CD4-positive, alpha-beta T cell treated with Interferon alpha-2 for 1 hour (primary cell): ENCODE measurements around the gene RPL13.

Source experiments
- DNase-seq, 2 donors: peaks; one replicate each; pipeline ENCODE4 v3.0.0-alpha.2; 2020 to 2022

The RPL13 gene

GRCh38 chr16:89600427-89600826, 39.9 kb downstream of the RPL13 start:
- DNase-seq, result no peak

DNA sequence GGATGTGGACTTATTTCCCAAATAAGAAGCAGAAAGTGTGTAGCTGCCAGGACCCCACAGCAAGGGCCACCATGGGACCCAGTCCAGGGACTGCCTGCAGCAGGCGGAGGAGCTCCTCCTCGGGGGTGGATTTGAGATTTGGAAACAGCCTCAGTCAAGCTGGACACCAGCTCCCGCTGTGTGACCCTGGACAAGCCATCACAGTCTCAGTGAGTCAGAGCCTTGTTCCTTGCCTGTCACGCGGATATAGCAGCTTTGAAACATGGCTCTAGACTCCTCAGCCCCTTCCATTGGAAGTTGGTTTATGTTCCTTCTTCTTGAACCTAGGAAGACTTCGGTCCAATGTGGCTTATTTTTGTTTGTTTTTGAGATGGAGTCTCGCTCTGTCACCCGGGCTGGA, 40.5 kb downstream of the RPL13 start:
- no peak for DNase-seq

- DNase-seq, result no peak
These were observed 41.4 kb downstream of the RPL13 start for GRCh38 chr16:89601906-89602272.

DNA sequence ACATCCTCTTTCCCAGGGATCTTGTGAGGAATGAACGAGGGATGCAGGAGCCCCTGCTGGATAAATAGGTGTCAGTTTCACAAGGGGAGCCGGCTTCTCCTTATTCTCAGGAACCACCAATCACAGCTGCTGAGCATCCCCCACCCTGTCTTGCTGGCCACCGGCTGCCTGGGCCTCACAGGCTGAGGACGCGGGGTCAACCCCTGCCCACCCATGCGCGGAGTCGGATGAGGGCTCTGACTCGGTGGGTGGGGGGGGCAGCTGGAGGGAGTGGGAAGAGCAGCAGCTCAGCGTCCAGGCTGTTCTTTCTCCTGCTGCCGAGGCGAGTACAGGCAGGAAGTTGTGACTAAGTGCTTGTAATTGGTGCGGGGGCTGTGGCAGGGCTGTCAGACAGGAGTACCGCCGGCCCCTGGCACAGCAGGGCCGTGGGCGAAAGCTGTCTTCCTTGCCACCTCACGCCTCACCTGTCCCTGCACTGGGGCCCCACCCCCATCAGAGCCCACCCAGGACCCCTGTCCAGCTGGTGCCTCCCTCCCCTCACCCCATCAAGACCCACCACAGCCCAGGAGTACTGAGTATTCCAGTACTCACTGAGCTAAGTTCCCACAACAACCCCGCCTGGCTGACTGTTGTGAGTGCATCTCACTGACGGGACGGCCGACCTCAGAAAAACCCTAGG, 41.9 kb downstream of the RPL13 start:
- DNase-seq, result peak; percentile 16 to 40

DNA sequence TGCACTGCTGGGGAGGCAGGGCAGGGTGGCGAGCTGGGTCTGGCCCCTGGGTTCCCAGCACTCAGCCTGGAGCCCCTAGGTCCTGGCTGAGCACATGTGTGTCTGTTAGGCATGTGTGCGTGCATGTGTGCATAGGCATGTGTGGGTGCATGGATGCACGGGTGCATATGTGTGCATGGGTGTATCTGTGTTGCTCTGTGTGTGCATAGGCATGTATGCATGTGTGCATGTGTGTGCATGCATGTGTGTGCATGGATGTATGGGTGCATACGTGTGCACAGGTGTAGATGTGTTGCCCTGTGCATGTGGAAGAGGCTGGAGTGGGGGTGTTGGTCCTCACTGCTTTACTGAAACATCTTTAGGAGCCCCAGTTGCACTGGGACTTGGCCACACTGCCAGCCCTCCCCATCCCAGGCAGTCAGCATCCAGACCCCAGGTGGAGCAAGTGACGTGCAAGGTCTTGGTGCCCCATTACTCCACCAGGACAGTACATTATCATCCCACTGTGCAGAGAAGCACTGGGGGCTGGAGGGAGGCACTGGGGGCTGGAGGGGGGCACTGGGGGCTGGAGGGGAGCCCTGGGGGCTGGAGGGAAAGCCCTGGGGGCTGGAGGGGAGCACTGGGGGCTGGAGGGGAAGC, 42.6 kb downstream of the RPL13 start:
- DNase-seq, result no peak

DNA sequence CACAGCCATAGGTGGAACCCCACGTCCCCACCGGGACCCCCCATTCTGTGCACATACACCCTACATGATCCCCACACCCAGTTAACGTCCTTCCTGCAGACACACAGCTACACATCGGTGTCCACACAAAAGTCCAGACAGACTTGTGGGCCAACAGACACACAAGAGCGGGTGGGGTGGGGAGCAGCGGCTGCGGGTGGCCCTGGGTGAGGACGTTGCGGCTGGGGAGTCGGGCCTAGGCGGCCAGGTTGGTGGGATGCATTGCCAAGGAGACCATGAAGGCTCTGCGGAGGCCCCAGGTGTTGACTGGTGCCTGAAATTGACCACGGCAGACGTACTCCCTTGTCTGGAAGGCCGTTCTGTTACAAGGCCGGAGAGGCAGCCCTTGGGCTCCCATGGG, 44.3 kb downstream of the RPL13 start:
- no peak for DNase-seq

- DNase-seq, result no peak
These were observed 44.9 kb downstream of the RPL13 start for GRCh38 chr16:89605186-89605970.

DNA sequence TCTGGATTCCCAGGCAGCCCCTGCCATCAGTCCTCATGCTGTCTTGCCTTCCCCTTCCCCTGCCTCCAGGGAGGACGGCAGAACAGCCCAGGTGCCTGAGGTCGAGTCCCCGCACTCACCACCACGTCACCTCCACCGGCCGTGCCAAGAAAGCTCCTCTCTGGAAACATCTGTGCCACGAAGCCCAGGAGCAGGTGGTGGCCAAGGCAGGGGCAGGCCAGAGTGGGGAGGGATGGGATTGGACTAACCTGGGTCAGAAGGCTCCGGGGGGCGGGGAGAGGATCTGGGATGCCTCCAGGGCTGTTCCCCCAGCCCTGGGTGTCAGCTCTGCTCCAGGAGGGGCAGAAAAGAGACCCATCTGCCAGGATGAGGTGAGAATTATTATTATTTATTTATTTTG, 45.5 kb downstream of the RPL13 start:
- DNase-seq, result no peak

- DNase-seq, result no peak
These were observed 47.0 kb downstream of the RPL13 start for GRCh38 chr16:89607453-89607852.

GRCh38 chr16:89607937-89608740, 47.7 kb downstream of the RPL13 start:
- no peak for DNase-seq

DNA sequence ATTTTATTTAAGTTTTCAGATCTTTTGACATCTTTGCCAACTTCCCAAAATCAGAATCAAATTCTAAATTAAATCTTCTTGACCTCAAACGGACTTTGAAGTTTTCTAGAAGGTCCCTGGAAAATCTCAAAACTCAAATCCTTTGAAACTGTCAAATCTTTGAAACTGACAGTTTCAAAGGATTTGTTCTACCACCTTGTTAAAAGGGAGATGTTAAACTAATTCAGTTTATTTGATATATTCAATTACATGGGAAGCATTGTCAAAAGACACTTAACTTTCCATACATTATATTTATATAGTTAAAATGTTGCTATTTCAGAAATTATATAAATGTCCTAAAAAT, 49.6 kb downstream of the RPL13 start:
- DNase-seq, result no peak

DNA sequence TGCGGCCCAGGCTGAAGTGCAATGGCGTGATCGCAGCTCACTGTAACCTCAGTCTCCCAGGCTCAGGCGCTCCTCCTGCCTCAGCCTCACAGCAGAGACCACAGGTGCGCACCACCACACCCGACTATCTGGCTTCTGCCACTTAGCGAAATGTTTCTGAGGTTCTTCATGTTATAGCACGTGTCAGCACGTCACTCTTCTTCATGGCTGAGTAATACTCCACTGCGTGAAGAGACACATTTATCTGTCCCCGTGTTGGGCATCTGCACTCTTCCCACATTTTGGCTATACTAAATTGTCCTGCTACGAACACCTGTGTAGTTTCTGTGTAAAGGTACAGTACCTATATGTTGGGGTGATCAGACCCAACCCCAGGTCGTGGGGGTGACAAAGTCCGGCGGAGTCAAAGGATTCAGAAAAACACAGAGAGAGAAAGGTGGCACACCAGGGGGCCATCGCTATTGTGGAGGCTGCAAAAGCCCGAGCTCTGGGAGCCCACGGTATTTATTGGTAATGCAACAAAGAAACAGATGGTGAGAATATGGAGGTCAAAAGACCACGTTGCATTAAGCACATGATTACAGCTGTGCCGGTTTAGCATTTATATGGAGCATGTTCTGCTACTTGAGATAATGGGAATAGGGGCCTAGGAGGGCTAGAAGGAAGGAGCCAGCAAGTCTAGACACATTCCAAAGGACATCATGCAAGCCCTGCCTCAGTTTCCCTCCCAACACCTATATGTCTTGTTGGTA, 52.1 kb downstream of the RPL13 start:
- DNase-seq, result no peak

DNA sequence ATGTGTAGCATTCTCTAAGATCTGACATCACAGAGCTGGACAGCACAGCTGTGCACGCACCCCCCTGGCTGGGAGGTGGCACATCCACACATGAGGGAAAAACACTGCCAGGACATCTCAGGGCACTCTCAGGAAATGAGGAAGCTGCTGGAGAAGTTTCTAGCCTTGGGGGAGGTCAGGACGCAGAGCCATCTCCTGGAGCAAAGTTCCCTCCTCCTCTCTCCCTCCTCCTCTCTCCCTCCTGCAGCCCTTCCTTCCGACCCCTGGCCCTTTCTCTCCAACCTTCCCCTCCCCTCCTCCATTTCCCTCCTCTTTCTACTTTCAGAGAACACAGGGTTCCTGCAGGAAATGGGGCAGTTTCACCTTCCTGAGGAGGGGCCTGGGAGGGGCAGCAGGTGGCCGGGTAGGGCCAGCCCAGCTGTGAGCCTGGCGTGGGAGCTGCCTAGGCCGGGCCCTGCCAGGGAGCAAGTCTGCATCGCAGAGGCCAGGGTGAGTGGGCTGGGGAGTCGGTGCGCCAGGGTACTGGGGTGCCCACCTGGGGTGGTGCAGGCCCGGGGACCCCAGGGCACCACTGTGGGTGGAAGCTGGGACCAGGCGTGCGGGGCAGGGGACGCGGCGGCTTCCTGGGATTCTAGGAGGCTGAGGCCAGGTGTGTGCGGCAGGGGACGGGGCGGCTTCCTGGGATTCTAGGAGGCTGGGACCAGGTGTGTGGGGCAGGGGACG, 52.9 kb downstream of the RPL13 start, which contains the start of gene DPEP1:
Gene DPEP1 (plus strand): TSS at position 412 of the 723 bp plus-strand sequence. CDS start 16,769 bp downstream, outside the sequence.
- DNase-seq, result no peak

GRCh38 chr16:89613954-89614459, 53.5 kb downstream of the RPL13 start:
- DNase-seq, result no peak
